ENCODE results near the gene TMEM272.
A peak's percentile ranks its signal among the peaks of the same experiment; 100 is the strongest.

TMEM272 gene

GRCh38 chr13:51815848-51816247 is 29.1 kb downstream of the TMEM272 start:
- no peak overlapping the region for H3K4me3 ChIP-seq (ENCODE audit: low read length)
- TF ChIP-seq CTCF (conservative IDR thresholded peaks at IDR 0.05; ENCODE audit: low read depth, low read length) = no peak
- no peak for DNase-seq (ENCODE audit: low read depth)

DNA sequence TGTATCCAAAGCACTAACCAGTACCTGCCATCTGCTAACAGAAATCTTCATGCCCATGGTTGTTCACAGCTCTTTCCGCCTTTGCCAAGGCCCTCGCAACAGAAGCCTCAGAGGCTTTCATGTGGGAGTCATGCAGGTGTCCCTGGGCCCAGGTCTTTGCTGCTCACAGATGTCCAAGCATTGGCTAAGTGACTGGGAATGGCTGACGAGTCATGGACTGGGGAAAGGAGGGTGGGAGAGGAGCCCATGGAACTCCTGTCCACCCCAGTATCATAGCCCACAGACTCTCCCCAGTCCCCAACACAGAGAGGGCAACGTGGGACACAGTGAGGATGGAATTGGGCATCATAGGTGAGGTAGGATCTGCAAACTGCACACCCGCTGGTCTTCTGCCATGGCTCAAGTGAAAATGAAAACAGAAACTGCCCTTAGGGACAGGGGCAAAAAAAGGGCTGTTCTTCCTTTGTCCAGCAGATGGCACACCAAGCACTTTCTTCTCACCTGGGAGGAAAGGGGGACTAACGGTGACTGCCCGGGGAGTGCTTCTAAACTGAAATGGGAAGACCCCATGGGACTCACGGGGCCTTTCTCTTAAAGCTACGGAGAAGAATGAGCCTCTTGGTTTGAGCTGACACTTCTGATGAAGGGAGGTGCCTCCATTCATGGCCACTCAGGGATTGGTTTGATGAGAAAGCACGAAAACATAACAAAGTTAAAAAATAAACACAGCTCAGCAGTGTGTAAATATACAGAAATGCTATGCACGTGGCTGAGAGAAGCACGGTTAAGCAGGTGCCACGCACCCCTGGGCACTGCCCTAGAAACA is 29.9 kb downstream of the TMEM272 start:
- DNase-seq (ENCODE audit: low read depth) = no peak
- peak overlapping the region; percentile 0 for H3K4me3 ChIP-seq (ENCODE audit: low read length)
- TF ChIP-seq CTCF (conservative IDR thresholded peaks at IDR 0.05; ENCODE audit: low read depth, low read length) = peak; percentile 88

DNA sequence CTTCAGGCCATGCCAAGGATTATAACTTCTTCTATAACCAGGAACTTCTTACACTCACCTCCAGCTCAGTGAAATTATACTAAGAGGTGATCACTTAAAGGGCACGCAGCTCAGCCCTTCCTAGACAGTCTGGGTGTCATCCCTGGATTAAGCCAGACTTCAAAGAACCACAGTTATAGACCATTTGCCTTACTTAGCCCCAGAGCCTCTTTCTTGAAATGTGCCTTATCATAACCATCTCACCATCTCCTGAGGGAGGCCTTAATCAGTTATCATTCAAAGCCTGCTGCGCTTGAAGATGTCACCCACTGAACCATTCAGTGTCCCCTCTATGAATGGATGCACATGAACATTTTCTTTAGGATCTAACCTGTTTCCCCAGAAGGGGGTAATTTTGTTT is 30.9 kb downstream of the TMEM272 start:
- no peak for TF ChIP-seq CTCF (conservative IDR thresholded peaks at IDR 0.05; ENCODE audit: low read depth, low read length)
- H3K4me3 ChIP-seq (ENCODE audit: low read length) = no peak overlapping the region
- DNase-seq (ENCODE audit: low read depth) = no peak

- no peak for TF ChIP-seq CTCF (conservative IDR thresholded peaks at IDR 0.05; ENCODE audit: low read depth, low read length)
- no peak overlapping the region for H3K4me3 ChIP-seq (ENCODE audit: low read length)
- DNase-seq (ENCODE audit: low read depth) = no peak
Observed at GRCh38 chr13:51811920-51812451, 33.0 kb downstream of the TMEM272 start.

GRCh38 chr13:51811046-51811445 is 33.9 kb downstream of the TMEM272 start:
- H3K4me3 ChIP-seq (ENCODE audit: low read length) = no peak overlapping the region
- no peak for TF ChIP-seq CTCF (conservative IDR thresholded peaks at IDR 0.05; ENCODE audit: low read depth, low read length)
- DNase-seq (ENCODE audit: low read depth) = no peak

GRCh38 chr13:51808811-51809210 is 36.2 kb downstream of the TMEM272 start:
- no peak overlapping the region for H3K4me3 ChIP-seq (ENCODE audit: low read length)
- no peak for TF ChIP-seq CTCF (conservative IDR thresholded peaks at IDR 0.05; ENCODE audit: low read depth, low read length)
- DNase-seq (ENCODE audit: low read depth) = no peak

- no peak overlapping the region for H3K4me3 ChIP-seq (ENCODE audit: low read length)
- DNase-seq (ENCODE audit: low read depth) = no peak
- TF ChIP-seq CTCF (conservative IDR thresholded peaks at IDR 0.05; ENCODE audit: low read depth, low read length) = no peak
Observed at GRCh38 chr13:51807041-51807440, 37.9 kb downstream of the TMEM272 start.

All from retinal pigment epithelial cell (primary cell).